ENCODE data around the gene DLST. TPM values are rescaled to one million over a fixed set of nuclear protein-coding genes. Genes with fewer than 3 reads are reported as not detected.

The DLST gene
- total RNA-seq, 1 donor from 2014 or later, result 74.5 TPM

DNA sequence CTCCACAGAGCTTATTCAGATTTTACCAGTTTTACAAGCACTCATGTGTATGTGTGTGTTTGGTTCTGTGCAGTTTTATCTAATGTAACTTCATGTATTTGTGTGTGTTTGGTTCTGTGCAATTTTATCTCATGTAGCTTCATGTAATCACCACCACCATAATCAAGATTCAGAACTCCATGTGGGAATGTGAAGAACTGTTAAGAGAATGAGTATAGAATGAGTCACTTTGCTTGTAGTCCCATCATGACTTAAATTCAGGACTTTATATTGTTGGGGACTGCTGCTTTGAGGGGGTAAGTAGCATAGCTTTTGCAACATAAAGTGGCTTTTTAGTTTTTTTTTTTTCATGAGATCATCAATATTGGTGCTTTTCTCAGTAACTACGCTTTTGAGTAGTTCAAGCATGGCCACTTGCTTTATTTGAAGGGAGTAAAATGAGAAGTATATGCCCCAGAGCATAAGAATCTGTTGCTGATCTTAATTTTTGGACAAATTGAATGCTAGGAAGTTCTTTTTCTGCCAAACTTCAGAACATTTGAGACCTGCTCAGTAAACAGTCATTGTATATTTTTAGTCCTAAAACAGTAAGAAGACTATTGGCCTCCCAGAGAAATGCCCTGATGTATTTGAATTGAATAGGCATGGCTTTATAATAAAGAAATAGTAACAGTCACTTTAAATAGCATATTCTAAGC is 34.6 kb upstream of the DLST start:
- DNase-seq (ENCODE audit: low spot score), result no peak
- peaks cover 33% of the 10 kb centered on the region for H3K4me1 Mint-ChIP-seq (ENCODE audit: low read depth)
- H3K9me3 Mint-ChIP-seq (ENCODE audit: low read depth), result no peaks in the 10 kb centered on the region
- no peak for TF ChIP-seq CTCF (IDR thresholded peaks at IDR 0.05)
- H3K27me3 Mint-ChIP-seq (ENCODE audit: low read depth), result no peaks in the 10 kb centered on the region
- no peaks in the 10 kb centered on the region for H3K36me3 Mint-ChIP-seq (ENCODE audit: low read depth)
- no peak overlapping the region for H3K27ac Mint-ChIP-seq (ENCODE audit: unreplicated experiment)
- no peak overlapping the region for H3K4me3 Mint-ChIP-seq (ENCODE audit: unreplicated experiment)

GRCh38 chr14:74848768-74849167 is 32.9 kb upstream of the DLST start:
- Mint-ChIP-seq H3K27me3 (ENCODE audit: low read depth) (no peaks in the 10 kb centered on the region), H3K9me3 (ENCODE audit: low read depth) (no peaks in the 10 kb centered on the region), H3K4me1 (ENCODE audit: low read depth) (peaks cover 36% of the 10 kb centered on the region), H3K27ac (ENCODE audit: unreplicated experiment) (no peak overlapping the region), H3K4me3 (ENCODE audit: unreplicated experiment) (no peak overlapping the region), H3K36me3 (ENCODE audit: low read depth) (no peaks in the 10 kb centered on the region)
- TF ChIP-seq CTCF (IDR thresholded peaks at IDR 0.05), result no peak
- DNase-seq (ENCODE audit: low spot score), result no peak

DNA sequence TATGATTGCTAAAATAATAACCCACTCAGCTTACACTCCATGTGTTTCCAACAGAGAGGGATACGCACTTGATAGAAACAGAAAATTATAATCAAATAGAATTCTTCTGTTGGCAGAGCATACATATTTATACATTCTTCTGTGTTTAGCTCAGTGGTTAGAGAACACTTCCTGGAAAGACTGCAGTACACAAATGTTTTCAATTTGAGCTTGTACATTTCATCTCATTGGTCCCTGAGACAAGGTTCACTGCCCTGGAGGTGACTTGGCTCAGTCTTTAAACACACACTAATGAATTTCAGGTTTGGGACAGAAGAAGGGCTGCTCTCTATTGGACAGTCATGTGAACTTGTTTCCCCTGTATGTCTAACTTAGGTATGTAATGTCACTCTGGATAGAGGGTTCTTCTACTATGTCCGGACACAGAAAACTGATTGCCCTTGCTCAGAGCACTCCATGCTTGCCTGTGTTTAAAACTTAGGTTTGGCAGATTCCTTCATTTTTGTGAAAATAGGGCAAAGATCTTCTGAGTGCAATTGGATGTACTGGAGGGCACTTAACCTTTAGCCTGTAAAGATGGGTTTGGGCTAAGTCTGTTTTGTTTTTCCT is 28.7 kb upstream of the DLST start:
- Mint-ChIP-seq H3K27ac (ENCODE audit: unreplicated experiment) (no peak overlapping the region), H3K27me3 (ENCODE audit: low read depth) (no peaks in the 10 kb centered on the region), H3K4me1 (ENCODE audit: low read depth) (peaks cover 13% of the 10 kb centered on the region), H3K4me3 (ENCODE audit: unreplicated experiment) (no peak overlapping the region), H3K9me3 (ENCODE audit: low read depth) (no peaks in the 10 kb centered on the region), H3K36me3 (ENCODE audit: low read depth) (no peaks in the 10 kb centered on the region)
- no peak for DNase-seq (ENCODE audit: low spot score)
- no peak for TF ChIP-seq CTCF (IDR thresholded peaks at IDR 0.05)

- H3K4me3 Mint-ChIP-seq (ENCODE audit: unreplicated experiment), result no peak overlapping the region
Observed at GRCh38 chr14:74853581-74853980, 28.1 kb upstream of the DLST start.

DNA sequence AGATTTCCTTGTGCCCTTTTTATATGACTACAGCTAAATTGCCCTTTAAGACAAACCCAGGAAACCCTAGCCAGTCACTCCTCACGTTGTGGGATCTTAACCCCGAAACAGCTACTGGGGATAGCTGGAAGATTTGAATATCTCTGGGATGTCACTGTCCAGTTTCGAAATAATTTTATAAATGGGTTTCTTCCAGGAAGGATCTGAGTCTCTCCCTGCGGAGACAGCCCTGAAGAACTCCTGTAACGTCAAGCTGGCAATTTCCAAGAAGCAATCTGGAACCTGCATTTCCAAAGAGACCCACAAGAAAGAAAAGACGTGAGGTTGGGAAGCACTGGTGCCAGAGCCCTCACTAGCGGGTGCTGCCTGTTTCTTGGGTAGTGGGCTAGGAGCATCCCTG is 26.7 kb upstream of the DLST start:
- Mint-ChIP-seq H3K4me3 (ENCODE audit: unreplicated experiment) (no peak overlapping the region), H3K27me3 (ENCODE audit: low read depth) (no peaks in the 10 kb centered on the region), H3K27ac (ENCODE audit: unreplicated experiment) (no peak overlapping the region), H3K4me1 (ENCODE audit: low read depth) (peaks cover 14% of the 10 kb centered on the region), H3K9me3 (ENCODE audit: low read depth) (no peaks in the 10 kb centered on the region), H3K36me3 (ENCODE audit: low read depth) (no peaks in the 10 kb centered on the region)
- no peak for DNase-seq (ENCODE audit: low spot score)
- TF ChIP-seq CTCF (IDR thresholded peaks at IDR 0.05), result no peak

More at GRCh38 chr14:74853581-74853980, 28.1 kb upstream of the DLST start:
- Mint-ChIP-seq H3K4me1 (ENCODE audit: low read depth) (peaks cover 13% of the 10 kb centered on the region), H3K9me3 (ENCODE audit: low read depth) (no peaks in the 10 kb centered on the region), H3K27me3 (ENCODE audit: low read depth) (no peaks in the 10 kb centered on the region), H3K27ac (ENCODE audit: unreplicated experiment) (no peak overlapping the region), H3K36me3 (ENCODE audit: low read depth) (no peaks in the 10 kb centered on the region)
- no peak for DNase-seq (ENCODE audit: low spot score)
- no peak for TF ChIP-seq CTCF (IDR thresholded peaks at IDR 0.05)

Data from chondrocyte (in vitro differentiated cells).